NT2/D1 (cell line): Measurements from ENCODE around the gene DUSP23.

Experiments
- SUZ12 ChIP-seq: IDR thresholded peaks from 2 replicates; pipeline ENCODE4 v1.6.1; 2011; ENCODE audit not compliant: insufficient read length, insufficient read depth; ENCODE audit errors: extremely low read depth
- YY1 ChIP-seq: IDR thresholded peaks from 2 replicates; pipeline ENCODE4 v1.6.1; 2011; ENCODE audit not compliant: insufficient read length, insufficient read depth
- ZNF274 ChIP-seq: IDR thresholded peaks from 2 replicates; pipeline ENCODE4 v1.6.1; 2011; ENCODE audit warnings: mild to moderate bottlenecking, low read depth, low read length

- TF ChIP-seq ZNF274, result no peak
- TF ChIP-seq YY1, result no peak
- TF ChIP-seq SUZ12, result no peak
These were observed 10.7 kb downstream of the DUSP23 start for GRCh38 chr1:159791461-159791860.
